GM21423 (cell line): ENCODE measurements around the gene FIP1L1.
"Not testable (repeated sequence)": the region's sequence is repeated elsewhere in the genome, so short reads cannot be mapped to it uniquely, and the experiment has no call there.

Experiments used
- ATAC-seq: cut with Tn5 transposase; IDR thresholded peaks from one replicate; pipeline ENCODE4 v1.9.1; 2021; ENCODE audit warnings: mild to moderate bottlenecking, moderate library complexity; ENCODE audit not compliant: unreplicated experiment

Gene FIP1L1

GRCh38 chr4:53376900-53377299 is 541 bp upstream of the FIP1L1 start:
- no peak for ATAC-seq

GRCh38 chr4:53378171-53378482 is 686 bp downstream of the FIP1L1 start:
- peak; percentile 40 for ATAC-seq

- ATAC-seq, result no peak
These were observed 2.8 kb downstream of the FIP1L1 start for GRCh38 chr4:53380221-53380620.

GRCh38 chr4:53409479-53409878 is 32.0 kb downstream of the FIP1L1 start:
- not testable (repeated sequence) for ATAC-seq

- ATAC-seq, result no peak
These were observed 41.8 kb downstream of the FIP1L1 start for GRCh38 chr4:53419208-53419607.

GRCh38 chr4:53421791-53422190 is 44.4 kb downstream of the FIP1L1 start:
- no peak for ATAC-seq

GRCh38 chr4:53422367-53422766 is 44.9 kb downstream of the FIP1L1 start:
- ATAC-seq, result no peak

- no peak for ATAC-seq
These were observed 46.8 kb downstream of the FIP1L1 start for GRCh38 chr4:53424280-53424679.

- no peak for ATAC-seq
These were observed 49.9 kb downstream of the FIP1L1 start for GRCh38 chr4:53427366-53427765.

GRCh38 chr4:53431052-53431451 is 53.6 kb downstream of the FIP1L1 start:
- no peak for ATAC-seq

- ATAC-seq, result no peak
These were observed 55.3 kb downstream of the FIP1L1 start for GRCh38 chr4:53432528-53433424.

GRCh38 chr4:53436251-53436650 is 58.8 kb downstream of the FIP1L1 start:
- ATAC-seq, result no peak

- ATAC-seq, result no peak
These were observed 64.1 kb downstream of the FIP1L1 start for GRCh38 chr4:53441564-53441963.

GRCh38 chr4:53444954-53445353 is 67.5 kb downstream of the FIP1L1 start:
- no peak for ATAC-seq

GRCh38 chr4:53450773-53451172 is 73.3 kb downstream of the FIP1L1 start:
- ATAC-seq, result no peak

- ATAC-seq, result no peak
These were observed 75.9 kb downstream of the FIP1L1 start for GRCh38 chr4:53453385-53453784.

- ATAC-seq, result no peak
These were observed 78.3 kb downstream of the FIP1L1 start for GRCh38 chr4:53455766-53456165.

- ATAC-seq, result no peak
These were observed 78.7 kb downstream of the FIP1L1 start for GRCh38 chr4:53456178-53456577.

- ATAC-seq, result no peak
These were observed 82.1 kb downstream of the FIP1L1 start for GRCh38 chr4:53459548-53459947.

- no peak for ATAC-seq
These were observed 83.8 kb downstream of the FIP1L1 start for GRCh38 chr4:53461244-53461643.

- ATAC-seq, result no peak
These were observed 85.9 kb downstream of the FIP1L1 start for GRCh38 chr4:53463340-53463739.

GRCh38 chr4:53465281-53465680 is 87.8 kb downstream of the FIP1L1 start:
- ATAC-seq, result no peak

- ATAC-seq, result no peak
These were observed 88.5 kb downstream of the FIP1L1 start for GRCh38 chr4:53465891-53466290.
